ENCODE data around the gene THAP7. TPM values are rescaled to one million over a fixed set of nuclear protein-coding genes. Genes with fewer than 3 reads are reported as not detected.

Gene THAP7
- total RNA-seq, 1 experiment from 2014 or later, result 24.6 TPM

- no peak overlapping the region for H3T11ph ChIP-seq (ENCODE audit: low read length)
- H3K4ac ChIP-seq (ENCODE audit: low read depth, low read length), result no peak overlapping the region
- H3K79me1 ChIP-seq (ENCODE audit: insufficient read depth, low read depth, low read length, poor library complexity, severe bottlenecking), result no peaks in the 10 kb centered on the region
- H4K20me1 ChIP-seq (ENCODE audit: control insufficient read depth, insufficient read depth, insufficient read length), result no peaks in the 10 kb centered on the region
- TF ChIP-seq, protein P1, sequence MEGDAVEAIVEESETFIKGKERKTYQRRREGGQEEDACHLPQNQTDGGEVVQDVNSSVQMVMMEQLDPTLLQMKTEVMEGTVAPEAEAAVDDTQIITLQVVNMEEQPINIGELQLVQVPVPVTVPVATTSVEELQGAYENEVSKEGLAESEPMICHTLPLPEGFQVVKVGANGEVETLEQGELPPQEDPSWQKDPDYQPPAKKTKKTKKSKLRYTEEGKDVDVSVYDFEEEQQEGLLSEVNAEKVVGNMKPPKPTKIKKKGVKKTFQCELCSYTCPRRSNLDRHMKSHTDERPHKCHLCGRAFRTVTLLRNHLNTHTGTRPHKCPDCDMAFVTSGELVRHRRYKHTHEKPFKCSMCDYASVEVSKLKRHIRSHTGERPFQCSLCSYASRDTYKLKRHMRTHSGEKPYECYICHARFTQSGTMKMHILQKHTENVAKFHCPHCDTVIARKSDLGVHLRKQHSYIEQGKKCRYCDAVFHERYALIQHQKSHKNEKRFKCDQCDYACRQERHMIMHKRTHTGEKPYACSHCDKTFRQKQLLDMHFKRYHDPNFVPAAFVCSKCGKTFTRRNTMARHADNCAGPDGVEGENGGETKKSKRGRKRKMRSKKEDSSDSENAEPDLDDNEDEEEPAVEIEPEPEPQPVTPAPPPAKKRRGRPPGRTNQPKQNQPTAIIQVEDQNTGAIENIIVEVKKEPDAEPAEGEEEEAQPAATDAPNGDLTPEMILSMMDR (conservative IDR thresholded peaks at IDR 0.05), result no peak
- H3K79me2 ChIP-seq (ENCODE audit: insufficient read depth, low read length), result no peaks in the 10 kb centered on the region
- H3K4me1 Mint-ChIP-seq, result peaks cover 15 to 17% of the 10 kb centered on the region in 2 experiments
- H2BK120ac ChIP-seq (ENCODE audit: low read depth, low read length, poor library complexity, severe bottlenecking), result no peak overlapping the region
- no CpG with 5 or more reads among the region's 6 CpGs for WGBS (ENCODE audit: extremely low coverage, insufficient read length, low lambda C conversion rate)
- H3K23me2 ChIP-seq (ENCODE audit: insufficient read length, low read depth, low read length, poor library complexity, severe bottlenecking), result peaks cover 4% of the 10 kb centered on the region
- no peak overlapping the region for H3K27ac Mint-ChIP-seq
- no peak overlapping the region for H3K27ac ChIP-seq (ENCODE audit: insufficient read length, low read depth, low read length)
- H3K9ac ChIP-seq (ENCODE audit: extremely low read depth, insufficient read length, low read length), result no peak overlapping the region
- no peak overlapping the region for H2BK5ac ChIP-seq (ENCODE audit: insufficient read length, low read length)
- H2AK5ac ChIP-seq (ENCODE audit: insufficient read length, low read length), result no peak overlapping the region
- no peaks in the 10 kb centered on the region for H3K9me3 Mint-ChIP-seq
- no peak overlapping the region for H4K91ac ChIP-seq (ENCODE audit: insufficient read length, low read depth, low read length)
- H3K36me3 Mint-ChIP-seq (ENCODE audit: insufficient read depth in 1 of 3, low read depth in 3 of 3), result no peaks in the 10 kb centered on the region
- no peak overlapping the region for H2BK15ac ChIP-seq (ENCODE audit: low read depth, low read length)
- no peak overlapping the region for H3K18ac ChIP-seq (ENCODE audit: insufficient read length, low read depth, low read length)
- no peak overlapping the region for H2AFZ ChIP-seq (ENCODE audit: low read length)
- H3K4me3 Mint-ChIP-seq, result peak overlapping the region in 1 of 2 experiments; percentile 2; a peak in 1 of 5 replicates
- no peak overlapping the region for H4K8ac ChIP-seq (replicated peaks; ENCODE audit: insufficient read length, low read depth, low read length)
- peaks cover 29% of the 10 kb centered on the region for H3K27me3 Mint-ChIP-seq (ENCODE audit: low read depth)
- H3K23ac ChIP-seq (ENCODE audit: insufficient read length, low read depth, low read length), result no peak overlapping the region
- H3K4me2 ChIP-seq (ENCODE audit: insufficient read depth, insufficient read length, low read length), result no peak overlapping the region
- no peak overlapping the region for H3K56ac ChIP-seq (ENCODE audit: insufficient read length, low read depth, low read length)
- H3K27me3 ChIP-seq (ENCODE audit: insufficient read depth, low read length), result no peaks in the 10 kb centered on the region
- H3K4me1 ChIP-seq (ENCODE audit: insufficient read depth, low read length), result no peaks in the 10 kb centered on the region
- H3K14ac ChIP-seq (ENCODE audit: insufficient read depth, low read length), result no peak overlapping the region; the same call in 1 of the 2 replicates
- DNase-seq, result no peak
- no peak overlapping the region for H2BK12ac ChIP-seq (ENCODE audit: insufficient read length, low read depth, low read length)
- no peaks in the 10 kb centered on the region for H3K9me3 ChIP-seq (ENCODE audit: control insufficient read depth, low read depth, low read length)
- no peak overlapping the region for H4K5ac ChIP-seq (ENCODE audit: insufficient read length, low read depth, low read length)
- H2BK20ac ChIP-seq (ENCODE audit: low read depth, low read length, poor library complexity, severe bottlenecking), result no peak overlapping the region
Measured at GRCh38 chr22:21042978-21043859, 41.3 kb upstream of the THAP7 start.

Measured in H9 (cell line).